ENCODE data around the gene ZFYVE9. TPM values are rescaled to one million over a fixed set of nuclear protein-coding genes. Genes with fewer than 3 reads are reported as not detected.

Gene ZFYVE9
- total and polyA plus RNA-seq, 2 of the 13 experiments (the other 11 are each of a cell fraction or from before 2014, with no cell fraction given), result 9.2 to 19.8 TPM

DNA sequence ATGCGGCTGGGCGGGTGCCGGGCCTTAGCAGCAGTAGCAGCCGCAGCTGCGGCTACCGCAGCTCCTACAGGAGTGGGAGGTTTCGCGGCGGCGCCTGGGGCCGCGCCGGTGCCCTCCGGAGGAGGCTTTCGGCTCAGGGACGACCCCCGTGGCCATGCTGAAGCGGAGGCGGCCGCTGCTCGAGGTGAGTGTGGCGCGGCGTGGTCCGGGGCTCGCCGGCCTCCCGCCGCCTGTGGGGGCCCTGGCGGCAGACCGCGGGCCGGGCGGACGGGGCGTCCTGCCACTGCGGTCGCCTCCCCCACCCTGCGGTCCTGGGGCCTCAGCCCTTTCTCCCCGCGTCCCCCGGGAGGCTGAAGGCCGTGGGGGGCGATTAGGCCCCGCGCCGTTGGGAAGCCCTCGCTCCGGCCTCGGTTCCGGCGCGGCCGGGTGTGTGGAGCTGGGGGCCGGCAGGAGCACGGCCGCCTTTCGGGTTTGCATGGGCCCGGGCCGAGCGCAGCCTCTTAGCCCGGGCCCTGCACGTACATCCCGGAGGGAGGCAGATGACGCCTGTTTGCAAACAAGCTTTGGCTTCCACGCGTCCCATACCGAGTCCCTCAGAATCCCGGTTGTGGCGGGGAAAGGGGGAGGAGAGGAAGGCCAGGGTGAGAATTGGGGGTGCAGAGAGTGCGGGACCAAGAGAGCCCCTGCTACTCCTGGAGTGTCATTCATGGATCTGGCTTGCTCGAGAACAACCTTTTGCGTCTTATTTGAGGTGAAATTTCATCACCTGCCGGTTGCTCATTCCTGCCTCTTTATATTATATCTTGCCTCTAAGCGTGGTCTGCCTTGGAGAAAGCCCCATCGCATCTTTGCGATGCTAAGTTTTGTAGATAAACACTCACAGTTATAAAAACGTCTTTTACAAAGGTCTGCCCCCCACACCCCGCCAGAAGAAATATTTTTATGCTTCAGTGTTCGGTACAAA, 613 bp downstream of the ZFYVE9 start (continued):
- TF ChIP-seq, protein P1, sequence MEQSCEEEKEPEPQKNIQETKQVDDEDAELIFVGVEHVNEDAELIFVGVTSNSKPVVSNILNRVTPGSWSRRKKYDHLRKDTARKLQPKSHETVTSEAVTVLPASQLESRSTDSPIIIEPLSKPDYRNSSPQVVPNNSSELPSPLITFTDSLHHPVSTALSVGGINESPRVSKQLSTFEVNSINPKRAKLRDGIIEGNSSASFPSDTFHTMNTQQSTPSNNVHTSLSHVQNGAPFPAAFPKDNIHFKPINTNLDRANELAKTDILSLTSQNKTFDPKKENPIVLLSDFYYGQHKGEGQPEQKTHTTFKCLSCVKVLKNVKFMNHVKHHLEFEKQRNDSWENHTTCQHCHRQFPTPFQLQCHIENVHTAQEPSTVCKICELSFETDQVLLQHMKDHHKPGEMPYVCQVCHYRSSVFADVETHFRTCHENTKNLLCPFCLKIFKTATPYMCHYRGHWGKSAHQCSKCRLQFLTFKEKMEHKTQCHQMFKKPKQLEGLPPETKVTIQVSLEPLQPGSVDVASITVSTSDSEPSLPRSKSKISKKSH (CRISPR knock-in tag; IDR thresholded peaks at IDR 0.05; ENCODE audit: borderline replicate concordance), result no peak
- TF ChIP-seq ZNF263 (CRISPR knock-in tag; IDR thresholded peaks at IDR 0.05), result no peak
- TF ChIP-seq, protein P2, sequence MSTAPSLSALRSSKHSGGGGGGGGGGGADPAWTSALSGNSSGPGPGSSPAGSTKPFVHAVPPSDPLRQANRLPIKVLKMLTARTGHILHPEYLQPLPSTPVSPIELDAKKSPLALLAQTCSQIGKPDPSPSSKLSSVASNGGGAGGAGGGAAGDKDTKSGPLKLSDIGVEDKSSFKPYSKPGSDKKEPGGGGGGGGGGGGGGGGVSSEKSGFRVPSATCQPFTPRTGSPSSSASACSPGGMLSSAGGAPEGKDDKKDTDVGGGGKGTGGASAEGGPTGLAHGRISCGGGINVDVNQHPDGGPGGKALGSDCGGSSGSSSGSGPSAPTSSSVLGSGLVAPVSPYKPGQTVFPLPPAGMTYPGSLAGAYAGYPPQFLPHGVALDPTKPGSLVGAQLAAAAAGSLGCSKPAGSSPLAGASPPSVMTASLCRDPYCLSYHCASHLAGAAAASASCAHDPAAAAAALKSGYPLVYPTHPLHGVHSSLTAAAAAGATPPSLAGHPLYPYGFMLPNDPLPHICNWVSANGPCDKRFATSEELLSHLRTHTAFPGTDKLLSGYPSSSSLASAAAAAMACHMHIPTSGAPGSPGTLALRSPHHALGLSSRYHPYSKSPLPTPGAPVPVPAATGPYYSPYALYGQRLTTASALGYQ (CRISPR knock-in tag; IDR thresholded peaks at IDR 0.05), result no peak
- TF ChIP-seq, protein P3, sequence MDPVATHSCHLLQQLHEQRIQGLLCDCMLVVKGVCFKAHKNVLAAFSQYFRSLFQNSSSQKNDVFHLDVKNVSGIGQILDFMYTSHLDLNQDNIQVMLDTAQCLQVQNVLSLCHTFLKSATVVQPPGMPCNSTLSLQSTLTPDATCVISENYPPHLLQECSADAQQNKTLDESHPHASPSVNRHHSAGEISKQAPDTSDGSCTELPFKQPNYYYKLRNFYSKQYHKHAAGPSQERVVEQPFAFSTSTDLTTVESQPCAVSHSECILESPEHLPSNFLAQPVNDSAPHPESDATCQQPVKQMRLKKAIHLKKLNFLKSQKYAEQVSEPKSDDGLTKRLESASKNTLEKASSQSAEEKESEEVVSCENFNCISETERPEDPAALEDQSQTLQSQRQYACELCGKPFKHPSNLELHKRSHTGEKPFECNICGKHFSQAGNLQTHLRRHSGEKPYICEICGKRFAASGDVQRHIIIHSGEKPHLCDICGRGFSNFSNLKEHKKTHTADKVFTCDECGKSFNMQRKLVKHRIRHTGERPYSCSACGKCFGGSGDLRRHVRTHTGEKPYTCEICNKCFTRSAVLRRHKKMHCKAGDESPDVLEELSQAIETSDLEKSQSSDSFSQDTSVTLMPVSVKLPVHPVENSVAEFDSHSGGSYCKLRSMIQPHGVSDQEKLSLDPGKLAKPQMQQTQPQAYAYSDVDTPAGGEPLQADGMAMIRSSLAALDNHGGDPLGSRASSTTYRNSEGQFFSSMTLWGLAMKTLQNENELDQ (CRISPR knock-in tag; IDR thresholded peaks at IDR 0.05; ENCODE audit: borderline replicate concordance), result no peak
- TF ChIP-seq ZNF839 (CRISPR knock-in tag; IDR thresholded peaks at IDR 0.05; ENCODE audit: borderline replicate concordance), result no peak
- no peak for TF ChIP-seq SKI (IDR thresholded peaks at IDR 0.05; ENCODE audit: partially characterized antibody)
- no peak for TF ChIP-seq CREB1 (IDR thresholded peaks at IDR 0.05)
- no peak for TF ChIP-seq CREB1 (CRISPR knock-in tag; IDR thresholded peaks at IDR 0.05)
- TF ChIP-seq ZNF577 (CRISPR knock-in tag; IDR thresholded peaks at IDR 0.05; ENCODE audit: borderline replicate concordance, low read depth), result no peak
- no peak for TF ChIP-seq MAF1 (CRISPR knock-in tag; IDR thresholded peaks at IDR 0.05; ENCODE audit: borderline replicate concordance)
- TF ChIP-seq GFI1 (CRISPR knock-in tag; IDR thresholded peaks at IDR 0.05; ENCODE audit: borderline replicate concordance), result no peak
- TF ChIP-seq, protein P4, sequence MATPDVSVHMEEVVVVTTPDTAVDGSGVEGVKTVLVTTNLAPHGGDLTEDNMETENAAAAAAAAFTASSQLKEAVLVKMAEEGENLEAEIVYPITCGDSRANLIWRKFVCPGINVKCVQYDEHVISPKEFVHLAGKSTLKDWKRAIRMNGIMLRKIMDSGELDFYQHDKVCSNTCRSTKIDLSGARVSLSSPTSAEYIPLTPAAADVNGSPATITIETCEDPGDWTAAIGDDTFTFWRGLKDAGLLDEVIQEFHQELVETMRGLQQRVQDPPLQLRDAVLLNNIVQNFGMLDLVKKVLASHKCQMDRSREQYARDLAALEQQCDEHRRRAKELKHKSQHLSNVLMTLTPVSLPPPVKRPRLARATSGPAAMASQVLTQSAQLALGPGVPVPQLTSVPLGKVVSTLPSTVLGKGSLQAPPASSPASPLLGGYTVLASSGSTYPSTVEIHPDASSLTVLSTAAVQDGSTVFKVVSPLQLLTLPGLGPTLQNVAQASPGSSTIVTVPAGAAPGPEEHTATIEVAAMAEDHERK (CRISPR knock-in tag; IDR thresholded peaks at IDR 0.05; ENCODE audit: low read depth), result no peak
- 0 out of 2 replicates have a peak, but pooled peaks have one; percentile 62 for TF ChIP-seq ZNF841 (CRISPR knock-in tag; IDR thresholded peaks at IDR 0.05; ENCODE audit: borderline replicate concordance)
- TF ChIP-seq, protein P5, sequence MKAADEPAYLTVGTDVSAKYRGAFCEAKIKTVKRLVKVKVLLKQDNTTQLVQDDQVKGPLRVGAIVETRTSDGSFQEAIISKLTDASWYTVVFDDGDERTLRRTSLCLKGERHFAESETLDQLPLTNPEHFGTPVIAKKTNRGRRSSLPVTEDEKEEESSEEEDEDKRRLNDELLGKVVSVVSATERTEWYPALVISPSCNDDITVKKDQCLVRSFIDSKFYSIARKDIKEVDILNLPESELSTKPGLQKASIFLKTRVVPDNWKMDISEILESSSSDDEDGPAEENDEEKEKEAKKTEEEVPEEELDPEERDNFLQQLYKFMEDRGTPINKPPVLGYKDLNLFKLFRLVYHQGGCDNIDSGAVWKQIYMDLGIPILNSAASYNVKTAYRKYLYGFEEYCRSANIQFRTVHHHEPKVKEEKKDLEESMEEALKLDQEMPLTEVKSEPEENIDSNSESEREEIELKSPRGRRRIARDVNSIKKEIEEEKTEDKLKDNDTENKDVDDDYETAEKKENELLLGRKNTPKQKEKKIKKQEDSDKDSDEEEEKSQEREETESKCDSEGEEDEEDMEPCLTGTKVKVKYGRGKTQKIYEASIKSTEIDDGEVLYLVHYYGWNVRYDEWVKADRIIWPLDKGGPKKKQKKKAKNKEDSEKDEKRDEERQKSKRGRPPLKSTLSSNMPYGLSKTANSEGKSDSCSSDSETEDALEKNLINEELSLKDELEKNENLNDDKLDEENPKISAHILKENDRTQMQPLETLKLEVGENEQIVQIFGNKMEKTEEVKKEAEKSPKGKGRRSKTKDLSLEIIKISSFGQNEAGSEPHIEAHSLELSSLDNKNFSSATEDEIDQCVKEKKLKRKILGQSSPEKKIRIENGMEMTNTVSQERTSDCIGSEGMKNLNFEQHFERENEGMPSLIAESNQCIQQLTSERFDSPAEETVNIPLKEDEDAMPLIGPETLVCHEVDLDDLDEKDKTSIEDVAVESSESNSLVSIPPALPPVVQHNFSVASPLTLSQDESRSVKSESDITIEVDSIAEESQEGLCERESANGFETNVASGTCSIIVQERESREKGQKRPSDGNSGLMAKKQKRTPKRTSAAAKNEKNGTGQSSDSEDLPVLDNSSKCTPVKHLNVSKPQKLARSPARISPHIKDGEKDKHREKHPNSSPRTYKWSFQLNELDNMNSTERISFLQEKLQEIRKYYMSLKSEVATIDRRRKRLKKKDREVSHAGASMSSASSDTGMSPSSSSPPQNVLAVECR (CRISPR knock-in tag; IDR thresholded peaks at IDR 0.05; ENCODE audit: borderline replicate concordance), result peak; percentile 48; the same call in 1 of the 2 replicates
- TF ChIP-seq NFYC (CRISPR knock-in tag; IDR thresholded peaks at IDR 0.05), result no peak
- no peak for TF ChIP-seq ZNF496 (CRISPR knock-in tag; IDR thresholded peaks at IDR 0.05; ENCODE audit: insufficient replicate concordance)

Data from HepG2 (cell line).